ENCODE results near the gene TFAP2E. TPM values are rescaled to one million over a fixed set of nuclear protein-coding genes. Genes with fewer than 3 reads are reported as not detected.

Gene TFAP2E
- total RNA-seq, 1 experiment from 2014 or later, result 6.1 TPM

DNA sequence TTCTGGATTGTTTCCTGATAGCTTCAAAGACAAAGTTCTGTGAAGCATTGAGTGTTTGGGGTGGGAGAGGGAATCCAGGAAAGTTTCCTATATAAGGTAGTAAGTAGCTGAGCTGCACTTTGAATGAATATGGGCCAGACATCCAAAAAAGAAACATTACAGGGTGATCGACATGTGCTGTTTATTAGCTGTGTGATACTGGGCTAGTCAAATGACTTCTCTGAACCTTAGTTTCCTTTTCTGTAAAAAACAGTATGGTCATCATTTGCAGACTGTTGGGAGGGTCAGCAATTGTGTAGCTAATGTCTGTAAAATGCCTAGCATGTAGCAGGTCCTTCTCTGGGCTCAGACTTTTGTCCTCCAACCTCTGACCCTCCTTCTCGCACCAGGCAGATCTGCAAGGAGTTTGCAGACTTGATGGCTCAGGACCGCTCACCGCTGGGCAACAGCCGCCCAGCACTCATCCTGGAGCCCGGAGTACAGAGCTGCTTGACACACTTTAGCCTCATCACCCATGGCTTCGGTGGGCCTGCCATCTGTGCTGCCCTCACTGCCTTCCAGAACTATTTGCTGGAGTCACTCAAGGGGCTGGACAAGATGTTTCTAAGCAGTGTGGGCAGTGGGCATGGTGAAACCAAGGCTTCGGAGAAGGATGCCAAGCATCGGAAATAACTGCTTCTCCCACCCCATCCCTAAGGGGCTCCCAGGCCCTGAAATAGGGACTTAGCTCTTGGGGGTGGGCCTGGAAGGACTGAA, 21.1 kb downstream of the TFAP2E start:
- peaks cover 5 to 15% of the 10 kb centered on the region in 2 experiments; a peak in 2 of 4 replicates for H3K36me3 ChIP-seq (ENCODE audit: control insufficient read depth in 1 of 2, insufficient read depth in 2 of 2, low read length in 2 of 2)
- BruUV-seq (replicated peaks), result no TSS peak
- peaks cover 4% of the 10 kb centered on the region; the same call in 1 of the 2 replicates for H4K20me1 ChIP-seq (ENCODE audit: insufficient read depth)
- ChIA-PET CTCF (interaction anchor here (1.2 kb wide), 1 partner anchor 30 kb away, joined by 4 read pairs; no protein-coding TSS in a partner anchor), POLR2A (no interaction called here), RAD21 (ENCODE audit: low non-redundant PET in 1 of 2, low total read pairs in 2 of 2, uncharacterized antibody in 2 of 2, unreplicated experiment in 2 of 2) (no interaction called here)
- no peaks in the 10 kb centered on the region for H3K9me3 ChIP-seq (ENCODE audit: control insufficient read depth in 1 of 2, insufficient read depth in 1 of 2, low read depth in 1 of 2, low read length in 2 of 2)
- no peak overlapping the region for H3K4me3 ChIP-seq (replicated peaks in 1 of 2; ENCODE audit: low read depth in 1 of 2, low read length in 2 of 2)
- no peaks in the 10 kb centered on the region for H3K27me3 ChIP-seq (ENCODE audit: insufficient read depth, low read length)
- no peak overlapping the region for H3K27ac ChIP-seq (ENCODE audit: low read depth, low read length)
- DNase-seq (ENCODE audit: low read depth, low spot score), result no peak
- H3K4me1 ChIP-seq (ENCODE audit: control insufficient read depth in 1 of 2, insufficient read depth in 2 of 2, low read length in 2 of 2), result no peaks in the 10 kb centered on the region
- no peak overlapping the region for H3K9ac ChIP-seq (ENCODE audit: low read length)
- TF ChIP-seq CBX3 (IDR thresholded peaks at IDR 0.05; ENCODE audit: low read depth) (no peak), ZNF274 (IDR thresholded peaks at IDR 0.05; ENCODE audit: low read depth, low read length) (no peak), TCF7L2 (IDR thresholded peaks at IDR 0.05; ENCODE audit: borderline replicate concordance, extremely low read depth, insufficient read depth, insufficient read length) (no peak), YY1 (IDR thresholded peaks at IDR 0.05; ENCODE audit: extremely low read depth, insufficient replicate concordance, low read depth, low read length) (no peak), SRF (IDR thresholded peaks at IDR 0.05; ENCODE audit: low read depth) (no peak), POLR2AphosphoS5 (IDR thresholded peaks at IDR 0.05; ENCODE audit: low read depth, low read length) (no peak), FOSL1 (IDR thresholded peaks at IDR 0.05; ENCODE audit: low read depth) (no peak), POLR2A (IDR thresholded peaks at IDR 0.05; ENCODE audit: borderline replicate concordance, extremely low read depth, insufficient read depth, insufficient read length) (no peak), EZH2phosphoT487 (IDR thresholded peaks at IDR 0.05; ENCODE audit: borderline replicate concordance) (no peak), ELF1 (IDR thresholded peaks at IDR 0.05; ENCODE audit: borderline replicate concordance, low read depth) (no peak), SP1 (IDR thresholded peaks at IDR 0.05; ENCODE audit: low read depth) (no peak), ZFX (IDR thresholded peaks at IDR 0.05) (no peak), JUND (IDR thresholded peaks at IDR 0.05) (no peak), RAD21 (IDR thresholded peaks at IDR 0.05; ENCODE audit: low read depth) (no peak), SIN3A (IDR thresholded peaks at IDR 0.05; ENCODE audit: low read depth) (no peak)
- TF ChIP-seq, protein P1, sequence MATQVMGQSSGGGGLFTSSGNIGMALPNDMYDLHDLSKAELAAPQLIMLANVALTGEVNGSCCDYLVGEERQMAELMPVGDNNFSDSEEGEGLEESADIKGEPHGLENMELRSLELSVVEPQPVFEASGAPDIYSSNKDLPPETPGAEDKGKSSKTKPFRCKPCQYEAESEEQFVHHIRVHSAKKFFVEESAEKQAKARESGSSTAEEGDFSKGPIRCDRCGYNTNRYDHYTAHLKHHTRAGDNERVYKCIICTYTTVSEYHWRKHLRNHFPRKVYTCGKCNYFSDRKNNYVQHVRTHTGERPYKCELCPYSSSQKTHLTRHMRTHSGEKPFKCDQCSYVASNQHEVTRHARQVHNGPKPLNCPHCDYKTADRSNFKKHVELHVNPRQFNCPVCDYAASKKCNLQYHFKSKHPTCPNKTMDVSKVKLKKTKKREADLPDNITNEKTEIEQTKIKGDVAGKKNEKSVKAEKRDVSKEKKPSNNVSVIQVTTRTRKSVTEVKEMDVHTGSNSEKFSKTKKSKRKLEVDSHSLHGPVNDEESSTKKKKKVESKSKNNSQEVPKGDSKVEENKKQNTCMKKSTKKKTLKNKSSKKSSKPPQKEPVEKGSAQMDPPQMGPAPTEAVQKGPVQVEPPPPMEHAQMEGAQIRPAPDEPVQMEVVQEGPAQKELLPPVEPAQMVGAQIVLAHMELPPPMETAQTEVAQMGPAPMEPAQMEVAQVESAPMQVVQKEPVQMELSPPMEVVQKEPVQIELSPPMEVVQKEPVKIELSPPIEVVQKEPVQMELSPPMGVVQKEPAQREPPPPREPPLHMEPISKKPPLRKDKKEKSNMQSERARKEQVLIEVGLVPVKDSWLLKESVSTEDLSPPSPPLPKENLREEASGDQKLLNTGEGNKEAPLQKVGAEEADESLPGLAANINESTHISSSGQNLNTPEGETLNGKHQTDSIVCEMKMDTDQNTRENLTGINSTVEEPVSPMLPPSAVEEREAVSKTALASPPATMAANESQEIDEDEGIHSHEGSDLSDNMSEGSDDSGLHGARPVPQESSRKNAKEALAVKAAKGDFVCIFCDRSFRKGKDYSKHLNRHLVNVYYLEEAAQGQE (IDR thresholded peaks at IDR 0.05; ENCODE audit: low read depth), result no peak
- TF ChIP-seq, protein P2, sequence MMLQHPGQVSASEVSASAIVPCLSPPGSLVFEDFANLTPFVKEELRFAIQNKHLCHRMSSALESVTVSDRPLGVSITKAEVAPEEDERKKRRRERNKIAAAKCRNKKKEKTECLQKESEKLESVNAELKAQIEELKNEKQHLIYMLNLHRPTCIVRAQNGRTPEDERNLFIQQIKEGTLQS (IDR thresholded peaks at IDR 0.05), result no peak
- TF ChIP-seq, protein P3, sequence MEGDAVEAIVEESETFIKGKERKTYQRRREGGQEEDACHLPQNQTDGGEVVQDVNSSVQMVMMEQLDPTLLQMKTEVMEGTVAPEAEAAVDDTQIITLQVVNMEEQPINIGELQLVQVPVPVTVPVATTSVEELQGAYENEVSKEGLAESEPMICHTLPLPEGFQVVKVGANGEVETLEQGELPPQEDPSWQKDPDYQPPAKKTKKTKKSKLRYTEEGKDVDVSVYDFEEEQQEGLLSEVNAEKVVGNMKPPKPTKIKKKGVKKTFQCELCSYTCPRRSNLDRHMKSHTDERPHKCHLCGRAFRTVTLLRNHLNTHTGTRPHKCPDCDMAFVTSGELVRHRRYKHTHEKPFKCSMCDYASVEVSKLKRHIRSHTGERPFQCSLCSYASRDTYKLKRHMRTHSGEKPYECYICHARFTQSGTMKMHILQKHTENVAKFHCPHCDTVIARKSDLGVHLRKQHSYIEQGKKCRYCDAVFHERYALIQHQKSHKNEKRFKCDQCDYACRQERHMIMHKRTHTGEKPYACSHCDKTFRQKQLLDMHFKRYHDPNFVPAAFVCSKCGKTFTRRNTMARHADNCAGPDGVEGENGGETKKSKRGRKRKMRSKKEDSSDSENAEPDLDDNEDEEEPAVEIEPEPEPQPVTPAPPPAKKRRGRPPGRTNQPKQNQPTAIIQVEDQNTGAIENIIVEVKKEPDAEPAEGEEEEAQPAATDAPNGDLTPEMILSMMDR (IDR thresholded peaks at IDR 0.05 in 2 of 3, conservative IDR thresholded peaks at IDR 0.05 in 1 of 3; ENCODE audit: borderline replicate concordance in 1 of 3, insufficient read depth in 1 of 3, low read depth in 2 of 3, low read length in 2 of 3), result no peak
- TF ChIP-seq, protein P4, sequence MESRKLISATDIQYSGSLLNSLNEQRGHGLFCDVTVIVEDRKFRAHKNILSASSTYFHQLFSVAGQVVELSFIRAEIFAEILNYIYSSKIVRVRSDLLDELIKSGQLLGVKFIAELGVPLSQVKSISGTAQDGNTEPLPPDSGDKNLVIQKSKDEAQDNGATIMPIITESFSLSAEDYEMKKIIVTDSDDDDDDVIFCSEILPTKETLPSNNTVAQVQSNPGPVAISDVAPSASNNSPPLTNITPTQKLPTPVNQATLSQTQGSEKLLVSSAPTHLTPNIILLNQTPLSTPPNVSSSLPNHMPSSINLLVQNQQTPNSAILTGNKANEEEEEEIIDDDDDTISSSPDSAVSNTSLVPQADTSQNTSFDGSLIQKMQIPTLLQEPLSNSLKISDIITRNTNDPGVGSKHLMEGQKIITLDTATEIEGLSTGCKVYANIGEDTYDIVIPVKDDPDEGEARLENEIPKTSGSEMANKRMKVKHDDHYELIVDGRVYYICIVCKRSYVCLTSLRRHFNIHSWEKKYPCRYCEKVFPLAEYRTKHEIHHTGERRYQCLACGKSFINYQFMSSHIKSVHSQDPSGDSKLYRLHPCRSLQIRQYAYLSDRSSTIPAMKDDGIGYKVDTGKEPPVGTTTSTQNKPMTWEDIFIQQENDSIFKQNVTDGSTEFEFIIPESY (IDR thresholded peaks at IDR 0.05; ENCODE audit: extremely low read depth, insufficient replicate concordance, low read length), result no peak
- TF ChIP-seq, protein P5, sequence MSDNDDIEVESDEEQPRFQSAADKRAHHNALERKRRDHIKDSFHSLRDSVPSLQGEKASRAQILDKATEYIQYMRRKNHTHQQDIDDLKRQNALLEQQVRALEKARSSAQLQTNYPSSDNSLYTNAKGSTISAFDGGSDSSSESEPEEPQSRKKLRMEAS (IDR thresholded peaks at IDR 0.05), result no peak
- intact Hi-C loops (cut with micrococcal nuclease), result no loop called here
- H3K79me2 ChIP-seq (ENCODE audit: insufficient read depth, low read length), result no peaks in the 10 kb centered on the region
- H2AFZ ChIP-seq (ENCODE audit: low read depth, low read length, poor library complexity, severe bottlenecking), result no peak overlapping the region
- no peak overlapping the region for H3K4me2 ChIP-seq (ENCODE audit: low read length)
- ATAC-seq, result no peak
- no peaks in the 10 kb centered on the region for H3K9me2 ChIP-seq (ENCODE audit: insufficient read depth)

All from HCT116 (cell line).